SU-DHL-6 (cell line): ENCODE results near the gene SIM2.
"Not testable (repeated sequence)": the region's sequence is repeated elsewhere in the genome, so short reads cannot be mapped to it uniquely, and the experiment has no call there.

Source experiments
- H2AFZ ChIP-seq: fragments of 200-600 bp; sonication (generic); 2 replicates; pipeline ENCODE4 v1.6.1; 2014; ENCODE audit warnings: low read depth, mild to moderate bottlenecking, moderate library complexity, mixed read lengths, antibody characterized with exemption, low read length; ENCODE audit not compliant: severe bottlenecking
- H3F3A ChIP-seq: fragments of 200-600 bp; shearing (Covaris generic); 2 replicates; pipeline ENCODE4 v1.6.0; 2016; ENCODE audit warnings: antibody characterized with exemption, mild to moderate bottlenecking; ENCODE audit not compliant: insufficient read depth
- H3K27ac ChIP-seq: fragments of 200-600 bp; sonication (generic); 2 replicates; pipeline ENCODE4 v1.5.1; 2016; ENCODE audit warnings: low read depth, mild to moderate bottlenecking, low read length, moderate library complexity, mixed read lengths
- H3K27me3 ChIP-seq: fragments of 200-600 bp; sonication (generic), shearing (Covaris generic); 2 replicates; pipeline ENCODE4 v1.6.0; 2014; ENCODE audit warnings: mild to moderate bottlenecking, low read length
- H3K36me3 ChIP-seq: fragments of 200-600 bp; sonication (generic); 2 replicates; pipeline ENCODE4 v1.6.1; 2014; ENCODE audit warnings: mild to moderate bottlenecking, low read length, mixed read lengths
- H3K4me2 ChIP-seq: fragments of 300-600, 200-600 bp; shearing (Covaris generic), sonication (generic); 2 replicates; pipeline ENCODE4 v1.6.0; 2014; ENCODE audit warnings: low read length, low read depth, mild to moderate bottlenecking; ENCODE audit not compliant: poor library complexity, severe bottlenecking
- H3K4me3 ChIP-seq: fragments of 200-600 bp; sonication (generic); 2 replicates; pipeline ENCODE4 v1.5.1; 2014; ENCODE audit warnings: antibody characterized with exemption, low read length, mild to moderate bottlenecking, mixed read lengths; ENCODE audit not compliant: insufficient read depth, poor library complexity, severe bottlenecking
- H3K79me2 ChIP-seq: fragments of 200-600 bp; sonication (generic); 2 replicates; pipeline ENCODE4 v1.6.1; 2014; ENCODE audit warnings: mild to moderate bottlenecking, low read length, moderate library complexity; ENCODE audit not compliant: insufficient read depth
- H3K9ac ChIP-seq: fragments of 200-600 bp; sonication (generic); 2 replicates; pipeline ENCODE4 v1.7.0; 2014; ENCODE audit warnings: mild to moderate bottlenecking, low read length
- H3K9me2 ChIP-seq: fragments of 200-600 bp; sonication (generic); replicated peaks from 2 replicates; pipeline ENCODE4 v1.6.1; 2014; ENCODE audit warnings: low read length; ENCODE audit not compliant: insufficient read depth
- H3K9me3 ChIP-seq: fragments of 200-600 bp; sonication (generic); 2 replicates; pipeline ENCODE4 v1.6.1; 2014; ENCODE audit warnings: low read length, mixed read lengths; ENCODE audit not compliant: insufficient read depth
- H4K20me1 ChIP-seq: fragments of 200-600 bp; sonication (generic); 2 replicates; pipeline ENCODE4 v1.6.1; 2014; ENCODE audit warnings: low read depth, mild to moderate bottlenecking, antibody characterized with exemption, low read length, moderate library complexity, mixed read lengths
- CTCF ChIP-seq: fragments of 200-600 bp; sonication (generic); IDR thresholded peaks from one replicate; pipeline ENCODE4 v1.5.1; 2017; ENCODE audit warnings: antibody characterized with exemption, mild to moderate bottlenecking, low read length, moderate library complexity; ENCODE audit not compliant: insufficient read depth, poor library complexity, severe bottlenecking
- EZH2phosphoT487 ChIP-seq: fragments of 200-600 bp; sonication (generic), shearing (Covaris generic); conservative IDR thresholded peaks from 2 replicates; pipeline ENCODE4 v1.6.1; 2018; ENCODE audit warnings: mild to moderate bottlenecking, antibody characterized with exemption, low read length, moderate library complexity, mixed read lengths

The SIM2 gene

GRCh38 chr21:36665806-36666205, 33.1 kb upstream of the SIM2 start:
- TF ChIP-seq EZH2phosphoT487: no peak
- TF ChIP-seq CTCF: no peak
- H3K4me3 ChIP-seq: no peak overlapping the region
- H3K9ac ChIP-seq: no peak overlapping the region

GRCh38 chr21:36668713-36669112, 30.2 kb upstream of the SIM2 start:
- H3K79me2 ChIP-seq: no peaks in the 10 kb centered on the region
- H3K9me2 ChIP-seq: no peaks in the 10 kb centered on the region
- no peaks in the 10 kb centered on the region for H3K9me3 ChIP-seq
- H4K20me1 ChIP-seq: no peaks in the 10 kb centered on the region
- H3K4me3 ChIP-seq: no peak overlapping the region
- no peak overlapping the region for H2AFZ ChIP-seq
- TF ChIP-seq CTCF (no peak), EZH2phosphoT487 (no peak)
- no peak overlapping the region for H3K27ac ChIP-seq
- no peaks in the 10 kb centered on the region for H3K36me3 ChIP-seq
- no peaks in the 10 kb centered on the region for H3K27me3 ChIP-seq
- no peak overlapping the region for H3K9ac ChIP-seq
- no peaks in the 10 kb centered on the region for H3F3A ChIP-seq
- no peak overlapping the region for H3K4me2 ChIP-seq

More at GRCh38 chr21:36665806-36666205, 33.1 kb upstream of the SIM2 start:
- no peaks in the 10 kb centered on the region for H3K27me3 ChIP-seq
- no peak overlapping the region for H2AFZ ChIP-seq
- no peaks in the 10 kb centered on the region for H3F3A ChIP-seq
- no peaks in the 10 kb centered on the region for H3K9me3 ChIP-seq
- H3K79me2 ChIP-seq: no peaks in the 10 kb centered on the region
- no peak overlapping the region for H3K27ac ChIP-seq
- H3K9me2 ChIP-seq: no peaks in the 10 kb centered on the region
- H3K4me2 ChIP-seq: no peak overlapping the region
- no peaks in the 10 kb centered on the region for H3K36me3 ChIP-seq
- H4K20me1 ChIP-seq: no peaks in the 10 kb centered on the region

- Histone ChIP-seq H3K27ac (no peak overlapping the region), H3K9ac (no peak overlapping the region), H2AFZ (no peak overlapping the region), H3K9me2 (no peaks in the 10 kb centered on the region), H3K4me3 (no peak overlapping the region), H3F3A (no peaks in the 10 kb centered on the region), H3K36me3 (no peaks in the 10 kb centered on the region), H3K4me2 (no peak overlapping the region), H3K27me3 (no peaks in the 10 kb centered on the region), H3K79me2 (no peaks in the 10 kb centered on the region), H3K9me3 (no peaks in the 10 kb centered on the region), H4K20me1 (no peaks in the 10 kb centered on the region)
- no peak for TF ChIP-seq EZH2phosphoT487
These were observed 27.1 kb upstream of the SIM2 start for GRCh38 chr21:36671836-36672235.

- not testable (repeated sequence) for H3K27ac ChIP-seq, H3K4me2 ChIP-seq, H3K79me2 ChIP-seq, H3K4me3 ChIP-seq, H3K27me3 ChIP-seq, H2AFZ ChIP-seq, H3K9me3 ChIP-seq, H3F3A ChIP-seq, H3K36me3 ChIP-seq, H3K9ac ChIP-seq, H4K20me1 ChIP-seq, H3K9me2 ChIP-seq
These were observed 26.6 kb upstream of the SIM2 start for GRCh38 chr21:36672296-36672695.
